Stimulated activated CD8-positive, alpha-beta memory T cell treated with anti-CD3 and anti-CD28 coated beads, Interleukin-12 subunit alpha, Interleukin-12 subunit beta, amount 100 ng/mL, for 1 hour (primary cell): ENCODE data around the gene KCNJ15.
"Not testable (repeated sequence)": the region's sequence is repeated elsewhere in the genome, so short reads cannot be mapped to it uniquely, and the experiment has no call there.

ENCODE experiments used
- DNase-seq: peaks from one replicate; pipeline ENCODE4 v3.0.0-alpha.2; 2020; ENCODE audit warnings: low read depth

Gene KCNJ15

DNA sequence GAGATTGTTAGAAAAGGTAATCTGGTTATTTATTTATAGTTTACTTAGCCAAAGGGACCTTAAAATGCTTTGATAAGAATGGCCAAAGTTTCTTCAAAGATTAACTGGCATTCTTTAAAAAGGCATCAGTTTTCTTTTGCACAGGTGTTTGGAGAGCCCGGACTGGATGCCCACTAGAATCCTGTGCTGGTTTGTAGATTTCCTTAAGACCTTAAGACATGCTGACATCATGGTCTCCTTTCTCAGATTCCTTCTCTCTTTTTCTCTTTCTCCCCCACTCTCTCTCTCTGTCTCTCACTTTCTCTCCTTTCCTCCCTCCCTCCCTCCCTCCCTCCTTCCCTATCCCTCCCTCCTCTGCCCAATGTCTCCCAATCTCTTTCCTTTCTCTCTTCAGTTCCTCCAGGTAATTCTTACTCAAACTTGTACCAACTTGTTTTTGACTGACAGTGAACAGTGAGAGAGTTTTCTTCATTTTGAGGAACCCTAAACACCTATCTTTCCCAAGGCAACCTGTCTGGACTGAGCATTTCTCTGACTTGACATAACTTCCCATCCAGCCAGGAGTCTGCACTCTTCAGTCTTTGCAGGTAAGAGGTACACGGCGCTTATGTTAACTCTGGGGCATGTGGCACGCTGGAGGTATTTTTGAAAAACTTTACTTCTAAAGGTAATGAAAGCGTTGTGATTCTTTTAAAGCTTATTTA lies at the start of gene KCNJ15:
TSS of gene KCNJ15 (plus strand) at position 393 of the 704 bp plus-strand sequence. CDS start 42,271 bp downstream, outside the sequence.
- no peak for DNase-seq

DNA sequence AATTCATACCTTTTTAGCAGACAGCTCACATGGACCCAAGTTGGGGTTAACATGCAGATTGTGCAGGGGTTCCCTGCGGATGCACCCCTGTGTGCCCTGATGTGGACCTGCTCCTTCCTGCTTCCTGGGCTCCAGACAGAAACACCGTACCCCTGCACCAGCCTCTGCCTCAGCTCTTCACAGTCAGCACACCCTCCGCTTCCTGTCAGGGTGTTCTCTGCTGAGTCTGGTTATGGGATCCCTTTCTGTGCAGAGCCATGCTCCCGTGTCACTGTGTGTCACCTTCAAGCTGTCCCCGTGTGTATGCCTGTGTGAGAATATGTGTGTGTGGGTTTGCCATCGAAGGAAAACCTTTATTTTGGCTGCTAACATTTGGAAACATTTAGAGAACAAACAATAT lies 48.7 kb upstream of the KCNJ15 start:
- no peak for DNase-seq

DNA sequence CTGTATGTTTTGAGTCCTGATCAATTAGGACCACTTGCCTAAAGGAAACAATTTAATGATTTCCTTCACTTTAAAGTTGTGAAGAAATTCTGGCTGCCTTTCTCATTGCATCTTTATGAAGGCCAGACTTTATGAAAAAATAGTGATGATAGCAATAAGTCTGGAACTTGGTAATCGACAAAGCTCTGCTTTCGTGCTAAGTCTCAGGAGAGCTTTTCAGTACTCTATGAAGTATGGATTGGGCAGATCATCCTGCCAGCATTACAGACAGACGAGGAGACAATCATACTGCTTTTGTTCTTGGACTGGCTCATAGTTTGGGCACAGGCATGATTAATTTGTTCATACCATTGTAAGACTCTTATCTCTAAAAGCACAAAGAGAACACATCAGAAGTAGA lies 45.5 kb upstream of the KCNJ15 start:
- DNase-seq = no peak

DNA sequence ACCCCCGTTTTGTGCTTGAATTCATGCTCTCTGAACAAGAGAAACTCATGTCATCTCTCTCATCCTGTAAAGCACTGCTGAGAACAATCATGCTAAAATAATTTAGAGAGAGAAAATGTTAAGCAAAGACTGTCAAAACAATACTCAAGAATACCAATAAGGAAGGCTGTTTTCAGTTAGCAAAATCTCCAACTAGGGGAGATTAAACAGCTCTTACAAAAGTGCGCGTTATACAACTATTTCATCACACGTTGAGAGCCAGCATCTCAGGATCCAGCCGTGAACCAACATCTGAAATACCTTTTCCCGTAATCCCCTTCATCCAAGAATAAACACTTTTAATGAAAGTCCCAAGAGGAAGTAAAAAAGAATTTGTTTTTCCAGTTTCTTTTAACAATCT lies 44.1 kb upstream of the KCNJ15 start:
- DNase-seq = no peak

DNA sequence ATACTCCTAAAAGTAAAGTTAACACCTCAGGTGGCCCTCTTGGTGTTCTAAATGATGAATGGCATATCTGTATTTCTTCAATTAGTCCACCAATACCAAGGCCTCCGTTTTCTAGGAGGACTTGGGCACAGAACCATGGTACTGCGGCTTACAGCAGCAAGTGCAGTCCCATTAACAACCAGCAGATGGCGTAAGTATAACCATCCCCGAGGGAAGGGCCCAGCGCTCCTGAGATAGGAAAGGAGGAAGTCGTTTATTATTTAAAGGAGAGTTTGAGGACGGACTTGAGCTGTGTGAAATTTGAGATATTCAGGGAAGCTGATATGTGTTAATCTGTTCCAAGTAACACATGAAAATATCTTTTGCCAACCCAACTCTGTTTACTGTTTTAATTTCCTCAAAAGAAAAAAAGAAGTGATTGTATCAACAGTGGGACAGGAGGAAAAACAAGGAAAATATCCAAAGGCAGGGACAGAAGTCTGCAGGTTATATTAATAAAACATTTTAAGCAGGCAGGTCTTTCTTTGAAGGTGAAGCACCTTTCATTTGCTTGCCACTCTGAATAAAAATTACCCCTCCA lies 37.7 kb upstream of the KCNJ15 start:
- DNase-seq = peak; percentile 49

DNA sequence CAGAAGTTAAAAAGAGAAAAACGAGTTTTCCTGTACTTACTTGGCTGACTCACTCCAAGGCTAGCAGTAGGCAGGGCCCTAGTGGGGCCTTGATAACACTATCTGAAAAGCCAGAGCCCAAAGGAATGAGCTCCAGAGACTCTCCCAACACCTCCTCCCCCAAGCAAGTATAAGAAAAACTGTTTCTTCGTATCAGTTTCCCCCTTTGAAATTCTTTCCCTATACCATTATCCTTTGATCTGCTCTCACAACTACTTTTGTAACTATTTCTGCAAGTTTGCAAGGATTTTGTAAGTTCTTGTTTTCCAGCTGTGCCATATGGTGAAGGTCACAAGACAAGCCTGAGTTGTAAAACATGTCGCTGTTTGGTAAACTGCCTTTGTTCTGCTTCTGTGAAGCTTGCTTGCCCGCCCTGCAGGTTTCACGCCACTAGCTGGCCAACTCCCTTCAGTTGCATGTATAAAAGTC lies 36.5 kb upstream of the KCNJ15 start:
- DNase-seq = no peak

DNA sequence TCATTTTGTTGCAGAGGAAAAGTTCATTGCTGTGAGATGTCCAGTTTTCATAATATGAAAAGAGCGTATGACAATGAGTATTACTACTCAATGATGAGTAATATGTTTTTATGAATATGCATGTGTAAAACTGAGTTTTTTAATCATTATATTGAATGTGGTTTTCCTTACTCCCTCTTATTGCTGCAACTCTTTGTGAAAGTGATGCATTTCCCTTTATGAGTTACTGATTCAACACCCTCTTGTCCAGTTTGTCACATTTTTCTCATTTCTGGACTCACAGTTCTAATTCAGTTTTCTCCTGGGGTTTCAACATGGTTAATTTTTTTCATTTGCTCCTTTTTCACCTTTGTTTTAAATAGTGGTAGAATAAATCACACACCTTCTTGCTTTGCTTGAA lies 35.2 kb upstream of the KCNJ15 start:
- DNase-seq = no peak

DNA sequence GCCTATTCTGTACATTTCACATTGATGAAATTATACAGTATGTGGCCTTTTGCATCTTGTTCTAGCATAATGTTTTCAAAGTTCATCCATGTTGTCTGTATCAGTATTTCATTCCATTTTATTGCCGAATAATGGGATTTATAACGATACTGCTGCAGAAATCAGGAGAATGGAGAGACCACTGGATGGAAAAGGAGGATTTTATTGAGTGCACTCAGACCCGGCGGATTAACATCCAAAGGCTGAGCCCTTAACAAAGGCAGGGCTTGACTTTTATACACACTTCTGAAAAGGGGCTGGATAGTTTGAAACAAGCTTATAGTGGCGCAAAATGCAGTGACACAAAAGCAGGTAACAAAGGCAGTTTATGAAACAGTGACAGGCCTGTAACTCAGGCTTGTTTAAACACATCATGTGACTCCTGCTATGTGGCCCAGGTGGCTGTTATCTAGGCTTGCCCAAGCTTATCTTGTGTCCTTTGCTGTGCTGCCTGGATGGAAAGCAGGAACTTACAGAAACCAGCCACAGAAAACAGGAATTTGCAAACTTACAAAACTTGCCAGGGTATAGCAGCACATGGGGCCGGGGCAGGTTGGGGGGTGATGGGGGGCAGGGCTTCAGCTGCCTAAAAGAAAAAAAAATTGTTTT lies 32.8 kb upstream of the KCNJ15 start:
- no peak for DNase-seq

DNA sequence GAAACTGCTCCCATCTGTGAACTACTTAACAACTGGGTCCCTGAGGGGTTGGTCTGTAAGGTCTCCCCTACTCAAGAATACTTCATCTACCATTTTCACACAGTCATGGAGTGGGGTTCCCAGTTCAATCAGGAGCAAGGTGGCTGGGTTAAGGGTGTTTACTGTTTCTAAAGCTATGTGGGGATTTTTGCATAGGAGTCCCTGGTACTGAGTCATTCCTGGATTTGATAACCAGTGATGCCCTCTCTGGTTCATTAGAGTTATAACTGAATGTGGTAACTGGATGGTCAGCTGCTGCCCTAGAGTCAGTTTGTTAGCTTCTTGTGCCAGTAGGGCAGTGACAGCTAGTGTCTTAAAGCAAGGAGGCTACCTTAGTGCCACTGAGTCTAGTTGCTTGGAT lies 29.4 kb upstream of the KCNJ15 start:
- no peak for DNase-seq

DNA sequence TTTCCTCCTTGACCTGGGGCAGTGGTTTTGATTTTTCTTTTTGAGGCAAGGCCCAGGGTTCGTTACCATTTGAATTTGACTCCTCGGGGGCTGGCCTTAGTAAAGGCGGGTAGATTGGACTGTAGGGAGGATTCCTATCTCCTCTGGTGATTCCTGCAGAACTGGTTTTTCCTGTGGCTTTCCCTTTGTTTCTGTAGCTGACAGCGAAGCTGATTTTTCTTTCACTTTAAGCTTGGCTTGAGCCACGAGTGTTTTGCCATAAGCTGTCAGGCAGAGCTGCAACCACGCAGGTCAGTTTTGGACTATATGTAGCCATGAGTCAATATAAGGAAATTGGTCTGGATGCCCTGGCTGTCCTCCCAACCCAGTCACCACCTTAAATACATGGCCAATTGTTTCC lies 28.7 kb upstream of the KCNJ15 start:
- no peak for DNase-seq

DNA sequence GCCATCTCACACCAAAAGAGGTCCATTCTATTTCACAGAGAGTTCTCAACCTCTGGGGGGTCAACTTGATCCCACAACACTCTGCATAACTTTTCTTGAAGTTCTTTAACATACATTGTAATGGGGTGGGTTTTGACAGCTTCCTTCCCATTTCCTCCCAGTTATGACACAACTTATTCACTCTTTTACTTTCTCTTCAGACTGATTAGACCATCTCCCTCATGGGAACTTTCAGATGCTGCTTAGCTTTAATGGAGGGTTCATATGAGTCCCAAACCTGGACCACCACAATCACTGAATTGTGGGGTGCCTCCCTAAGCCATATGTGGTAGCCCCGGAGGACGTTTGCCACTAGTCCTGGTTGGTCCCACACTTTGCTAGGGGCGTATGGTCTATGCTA lies 28.3 kb upstream of the KCNJ15 start:
- no peak for DNase-seq

DNA sequence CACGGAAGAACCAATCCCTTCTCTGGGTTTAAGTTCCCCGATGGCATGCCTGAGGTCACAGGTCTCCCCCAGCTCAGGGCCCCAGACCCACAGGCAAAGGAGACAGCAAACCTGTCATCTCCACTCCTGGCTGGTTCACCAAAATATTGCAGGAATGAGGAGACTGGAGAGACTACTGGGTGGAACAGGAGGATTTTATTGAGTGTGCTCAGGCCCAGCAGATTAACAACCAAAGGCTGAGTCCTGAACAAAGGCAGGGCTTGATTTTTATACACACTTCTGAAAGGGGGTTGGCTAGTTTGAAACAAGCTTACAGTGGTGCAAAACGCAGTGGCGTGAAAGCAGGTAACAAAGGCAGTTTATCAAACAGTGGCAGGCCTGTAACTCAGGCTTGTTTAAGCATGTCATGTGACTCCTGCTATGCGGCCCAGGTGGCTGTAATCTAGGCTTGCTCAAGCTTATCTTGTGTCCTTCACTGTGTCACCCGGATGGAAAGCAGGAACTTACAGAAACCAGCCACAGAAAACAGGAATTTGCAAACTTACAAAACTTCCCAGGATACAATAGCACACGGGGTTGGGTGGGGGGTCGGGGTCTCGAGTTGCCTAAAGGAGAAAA lies 27.4 kb upstream of the KCNJ15 start:
- no peak for DNase-seq

DNA sequence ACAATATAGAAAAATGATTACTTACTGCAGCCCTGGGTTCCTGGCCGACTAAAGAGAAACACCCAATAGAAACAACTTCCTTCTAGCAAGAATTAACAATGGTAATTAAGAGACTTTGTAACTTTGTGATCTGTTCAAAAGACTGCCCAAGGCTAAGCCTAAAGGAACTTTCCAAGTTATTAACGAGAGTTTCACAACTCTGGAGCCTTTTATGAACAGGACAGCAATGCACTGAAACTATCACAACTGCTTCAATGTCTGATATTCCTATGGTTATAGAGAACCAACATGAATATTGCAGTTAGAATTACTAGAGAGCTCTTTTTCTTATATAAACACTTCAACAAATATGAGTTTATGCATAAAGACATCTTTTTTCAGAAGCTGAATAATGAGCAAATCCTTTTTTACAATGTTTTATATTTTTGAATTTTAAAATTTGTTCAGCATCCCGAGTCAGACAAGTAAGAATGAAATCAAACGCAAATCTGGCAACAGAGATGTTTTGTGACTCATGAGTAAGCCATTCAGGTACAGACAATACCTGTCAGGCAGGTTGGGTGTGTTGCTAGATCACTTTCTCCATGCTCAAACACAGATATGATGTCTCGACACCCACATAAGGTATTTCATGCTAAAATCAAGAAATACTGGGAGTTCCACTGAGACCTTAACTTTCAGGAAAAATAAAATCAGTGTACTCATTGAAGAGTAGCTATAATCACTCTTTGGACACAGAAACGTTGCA lies 22.2 kb upstream of the KCNJ15 start:
- no peak for DNase-seq

DNA sequence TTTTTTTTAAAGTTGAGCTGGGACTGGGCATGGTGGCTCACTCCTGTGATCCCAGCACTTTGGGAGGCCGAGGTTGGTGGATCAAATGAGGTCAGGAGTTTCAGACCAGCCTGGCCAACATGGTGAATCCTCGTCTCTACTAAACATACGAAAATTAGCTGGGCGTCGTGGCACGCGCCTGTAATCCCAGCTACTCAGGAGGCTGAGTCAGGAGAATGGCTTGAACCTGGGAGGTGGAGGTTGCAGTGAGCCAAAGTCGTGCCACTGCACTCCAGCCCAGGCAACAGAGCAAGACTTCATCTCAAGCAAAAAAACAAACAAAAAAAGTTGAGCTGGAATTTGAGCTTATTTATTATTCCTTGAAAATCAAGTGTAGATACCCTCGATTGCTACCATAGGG lies 21.5 kb upstream of the KCNJ15 start:
- not testable (repeated sequence) for DNase-seq

DNA sequence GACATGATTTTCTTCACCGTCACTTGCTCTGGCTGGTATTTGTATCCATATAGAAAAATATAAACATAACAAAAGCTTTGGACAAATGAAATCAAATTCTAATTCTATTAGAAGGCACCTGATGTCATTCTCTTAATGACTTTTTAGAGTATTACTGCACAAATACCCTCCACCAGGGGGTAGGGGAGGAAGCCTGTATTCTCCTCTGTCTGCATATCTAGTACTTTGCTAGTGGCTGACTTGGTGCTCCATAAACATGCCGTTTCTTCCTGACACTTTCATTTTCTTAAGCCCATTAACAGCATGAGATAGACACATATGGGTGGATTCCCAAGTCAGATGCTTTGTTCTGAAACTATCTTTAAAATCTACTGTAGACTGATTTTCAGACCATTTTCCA lies 20.6 kb upstream of the KCNJ15 start:
- DNase-seq = no peak

DNA sequence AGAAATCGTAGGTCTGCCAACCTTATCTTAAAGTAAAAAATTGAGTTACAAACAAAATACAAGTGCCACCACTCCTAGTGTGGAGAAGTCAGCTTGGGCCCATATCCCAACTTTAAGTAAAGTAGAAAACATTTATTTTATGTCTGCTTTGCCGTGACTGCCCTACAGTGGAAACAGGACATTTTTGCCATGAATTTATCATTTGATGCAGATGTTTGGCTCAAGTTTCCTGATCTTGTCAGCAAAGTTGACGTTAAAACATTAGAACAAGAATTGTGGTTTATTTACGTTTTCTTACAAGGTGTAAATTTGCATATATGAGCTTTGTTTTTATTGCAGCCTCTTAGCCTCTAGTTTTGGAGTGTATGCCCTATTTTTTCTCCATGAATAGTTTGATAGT lies 17.1 kb upstream of the KCNJ15 start:
- DNase-seq = no peak

DNA sequence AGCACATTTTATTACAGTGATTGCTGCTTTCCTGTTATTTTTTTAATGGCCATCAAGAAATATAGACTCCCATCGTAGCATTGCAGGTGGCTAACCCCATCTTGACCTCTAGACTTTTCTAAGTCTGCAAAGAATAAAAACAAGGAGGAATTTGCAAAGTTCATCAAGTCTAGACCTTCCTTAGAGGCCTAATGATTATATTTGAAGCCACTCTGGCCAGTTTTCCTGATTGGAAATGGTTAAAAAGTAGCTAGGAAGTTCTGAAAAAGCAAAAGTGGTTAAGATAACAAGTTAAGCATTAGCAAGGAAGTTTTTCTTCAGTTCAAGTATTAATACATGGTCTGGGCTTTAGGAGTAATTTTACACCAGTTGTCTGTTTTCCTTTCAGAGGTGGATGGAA lies 16.7 kb upstream of the KCNJ15 start:
- DNase-seq = no peak

DNA sequence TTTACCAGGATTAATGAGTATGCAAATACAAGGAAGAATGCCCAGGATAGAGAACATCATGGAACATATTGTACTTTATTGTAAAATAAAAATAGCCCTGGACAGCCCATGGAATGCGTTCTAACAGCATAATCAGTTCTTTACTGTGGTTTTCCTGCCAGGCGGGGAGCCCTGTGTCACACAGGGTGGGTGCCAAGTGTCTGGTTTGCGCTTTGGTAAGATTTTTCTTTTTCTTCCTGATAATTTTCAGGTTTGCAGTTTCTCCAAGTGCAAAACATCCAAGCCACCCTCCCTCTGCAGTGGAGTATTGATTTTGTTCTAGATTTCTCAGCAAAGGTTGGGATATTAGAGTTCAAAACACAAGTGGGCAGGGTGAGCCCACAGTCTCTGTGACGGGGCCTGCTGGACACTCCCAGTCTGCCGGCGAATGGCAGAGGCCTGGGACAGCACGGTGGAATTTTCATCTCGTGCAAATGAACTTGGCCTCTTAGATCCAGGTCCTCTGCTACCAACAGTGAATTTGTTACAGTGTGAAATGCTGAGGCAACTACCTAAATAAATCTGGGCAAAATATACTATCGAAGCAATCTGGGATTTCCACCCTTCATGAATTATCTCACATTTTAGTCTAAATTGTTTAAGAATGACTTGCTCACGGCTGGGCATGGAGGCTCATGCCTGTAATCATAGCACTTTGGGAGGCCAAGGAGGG lies 15.6 kb upstream of the KCNJ15 start:
- no peak for DNase-seq

DNA sequence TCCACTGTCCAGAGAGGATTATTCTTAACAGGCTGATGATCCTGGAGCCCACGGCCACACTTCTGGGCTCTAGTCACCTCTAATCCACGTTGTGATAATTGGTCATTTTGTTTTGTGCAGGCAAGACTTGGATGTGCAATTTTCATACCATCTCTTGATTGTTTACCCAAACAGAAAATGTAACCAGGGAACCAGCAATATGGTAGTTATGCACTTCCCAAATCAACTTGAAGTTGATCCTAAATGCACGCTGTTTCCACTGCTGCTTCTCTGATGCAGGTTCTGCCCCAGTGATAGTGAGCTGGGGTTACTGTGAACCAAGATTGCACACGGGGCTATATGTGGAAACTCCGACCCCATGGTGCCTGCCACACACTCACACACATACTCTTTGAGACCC lies 14.7 kb upstream of the KCNJ15 start:
- no peak for DNase-seq

DNA sequence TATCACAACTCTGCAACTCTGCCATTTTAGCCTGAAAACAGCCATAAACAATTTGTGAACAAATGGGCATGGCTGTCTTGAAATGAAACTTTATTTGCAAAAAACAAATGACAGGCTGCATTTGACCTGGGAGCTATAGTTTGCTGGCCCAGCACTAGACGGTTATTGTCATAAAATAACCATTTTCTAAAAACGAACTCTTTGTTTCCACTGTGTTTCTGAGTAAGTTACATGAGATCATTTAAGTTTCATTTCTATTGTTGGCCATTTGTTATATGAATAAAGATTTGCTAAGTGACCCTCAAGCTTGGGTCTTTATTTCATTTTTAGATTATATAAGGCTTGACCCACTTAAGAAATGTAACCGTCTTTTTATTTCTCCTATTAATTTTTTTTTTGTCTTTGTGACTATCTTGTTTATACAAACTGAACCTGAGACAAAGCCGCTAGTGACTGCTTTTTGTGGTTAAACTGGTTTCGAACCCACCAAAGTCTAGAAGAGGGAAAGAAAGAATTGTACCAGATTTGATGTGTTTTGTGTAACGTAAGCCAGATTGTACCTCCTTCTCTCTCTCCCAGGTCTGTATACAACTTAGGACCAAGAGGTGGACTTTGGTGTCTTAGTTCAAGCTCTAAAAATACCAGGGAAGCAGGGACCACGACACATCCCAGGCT lies 12.9 kb upstream of the KCNJ15 start:
- DNase-seq = no peak

DNA sequence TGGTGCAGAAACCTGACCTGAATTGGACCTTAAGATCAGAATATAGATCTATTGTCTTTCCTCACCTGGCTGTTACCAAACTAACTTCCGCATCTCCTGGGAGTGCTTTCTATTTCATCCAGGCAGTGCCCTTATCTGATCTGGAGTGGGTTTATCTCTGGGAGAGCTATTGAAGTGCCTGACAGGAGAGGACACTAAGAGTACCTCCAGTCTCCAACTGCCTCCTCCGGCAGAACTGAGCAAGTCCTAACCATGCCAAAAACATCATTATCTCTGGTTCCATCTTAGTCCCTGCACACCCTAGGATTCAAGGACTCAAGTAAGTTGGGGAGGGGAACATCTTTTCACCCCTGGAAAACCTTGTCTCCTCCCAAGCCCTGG lies 12.4 kb upstream of the KCNJ15 start:
- no peak for DNase-seq
